Small intestine (tissue), 7 donors: Measurements from ENCODE around the gene MEN1. TPM values are rescaled to one million over a fixed set of nuclear protein-coding genes. Genes with fewer than 3 reads are reported as not detected.
A peak's percentile ranks its signal among the peaks of the same experiment; 100 is the strongest.
"Not testable (repeated sequence)": the region's sequence is repeated elsewhere in the genome, so short reads cannot be mapped to it uniquely, and the experiment has no call there.

Experiments
- DNase-seq, 2 donors: peaks; one replicate each; pipeline versions ENCODE4 v3.0.0 to v3.0.0-alpha.2; 2013
- FAIRE-seq: peaks from 2 replicates; lab custom pipeline; 2012; peaks lifted over from hg19 to GRCh38; lab: Jason Lieb, UNC
- H3K27ac ChIP-seq, 3 donors: one replicate each; pipeline ENCODE4 v1.5.1; 2013; ENCODE audit warnings: low read length in 2 of 3, mild to moderate bottlenecking in 2 of 3, control low read depth in 1 of 3, inconsistent platforms in 1 of 3, low read depth in 1 of 3, moderate library complexity in 1 of 3
- H3K27me3 ChIP-seq, 3 donors: one replicate each; pipeline ENCODE4 v1.6.1; 2013; ENCODE audit warnings: low read length in 3 of 3, inconsistent platforms in 1 of 3; ENCODE audit not compliant: control insufficient read depth in 3 of 3, insufficient read depth in 3 of 3
- H3K36me3 ChIP-seq, 3 donors: one replicate each; pipeline ENCODE4 v1.6.1; 2013; ENCODE audit warnings: low read length in 3 of 3, inconsistent platforms in 1 of 3, low read depth in 1 of 3, mild to moderate bottlenecking in 1 of 3, moderate library complexity in 1 of 3; ENCODE audit not compliant: control insufficient read depth in 3 of 3, insufficient read depth in 2 of 3
- H3K4me1 ChIP-seq, 3 donors: one replicate each; pipeline ENCODE4 v1.6.1; 2013; ENCODE audit warnings: low read length in 2 of 3, inconsistent platforms in 1 of 3, low read depth in 1 of 3, mild to moderate bottlenecking in 1 of 3, moderate library complexity in 1 of 3; ENCODE audit not compliant: control insufficient read depth in 3 of 3, insufficient read depth in 2 of 3
- H3K4me3 ChIP-seq, 3 donors: one replicate each; pipeline ENCODE4 v1.5.1; 2013; ENCODE audit warnings: low read length in 3 of 3, control low read depth in 1 of 3, inconsistent platforms in 1 of 3, low read depth in 1 of 3, mild to moderate bottlenecking in 1 of 3, moderate library complexity in 1 of 3
- H3K9me3 ChIP-seq, 2 donors: one replicate each; pipeline ENCODE4 v1.6.1; 2013; ENCODE audit warnings: low read depth in 1 of 2, low read length in 1 of 2; ENCODE audit not compliant: control insufficient read depth in 2 of 2, insufficient read depth in 1 of 2
- WGBS, 3 donors: extraction: QIAGEN DNeasy Blood & Tissue Kit; methylation state at CpG; one replicate each; pipeline ENCODE4 v1.1.7; 2013; 5-methylcytosine and 5-hydroxymethylcytosine counted together
- polyA plus RNA-seq, 4 donors: library from polyadenylated mRNA; stranded (reverse) in 3 of 4; unstranded in 1 of 4; fragments of 200-250 nt in 3 of 4; fragments of 120-200 nt in 1 of 4; gene quantifications; one replicate each; pipeline versions ENCODE4 v1.2.1 to v1.2.3, GENCODE V29; 2013
- donor health status: healthy with polysubstance abuse.
- donor health status: control.
- donor health status: control.
- donor health status: Bipolar disorder and iron deficiency.
- donor health status: healthy.

Gene MEN1
- polyA plus RNA-seq, 4 donors: 17.6 to 28.3 (median 25.2) TPM

DNA sequence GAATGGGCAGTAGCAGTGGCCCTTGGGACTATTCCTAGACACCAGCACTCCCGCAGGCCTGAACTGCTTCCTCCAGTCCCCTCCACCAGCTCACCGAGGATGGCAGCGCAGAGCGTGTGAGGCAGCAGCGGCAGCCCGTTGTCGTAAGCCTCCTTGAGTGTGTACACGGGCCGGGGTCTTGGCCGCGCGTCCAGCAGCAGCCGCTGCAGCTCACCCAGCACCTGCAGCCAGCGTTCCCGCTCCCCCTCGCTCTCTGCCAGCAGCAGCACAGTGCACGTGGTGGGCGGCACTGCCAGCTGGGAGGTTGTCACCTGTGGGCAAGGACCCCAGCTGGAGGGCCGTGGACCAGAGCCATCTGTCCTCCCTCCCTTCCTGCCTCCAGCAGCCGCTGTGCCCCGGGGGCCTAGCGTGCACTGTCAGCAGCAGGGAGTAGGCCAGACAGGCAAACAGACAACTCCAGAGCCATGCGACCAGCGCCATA, 21.1 kb upstream of the MEN1 start:
- H3K36me3 ChIP-seq: peaks cover 0 to 93% (median 35%) of the 10 kb centered on the region in 3 donors
- no peak for FAIRE-seq
- WGBS, 3 donors: 89 to 94% (median 93%) methylated on average over 22 to 24 of the region's 24 CpGs

DNA sequence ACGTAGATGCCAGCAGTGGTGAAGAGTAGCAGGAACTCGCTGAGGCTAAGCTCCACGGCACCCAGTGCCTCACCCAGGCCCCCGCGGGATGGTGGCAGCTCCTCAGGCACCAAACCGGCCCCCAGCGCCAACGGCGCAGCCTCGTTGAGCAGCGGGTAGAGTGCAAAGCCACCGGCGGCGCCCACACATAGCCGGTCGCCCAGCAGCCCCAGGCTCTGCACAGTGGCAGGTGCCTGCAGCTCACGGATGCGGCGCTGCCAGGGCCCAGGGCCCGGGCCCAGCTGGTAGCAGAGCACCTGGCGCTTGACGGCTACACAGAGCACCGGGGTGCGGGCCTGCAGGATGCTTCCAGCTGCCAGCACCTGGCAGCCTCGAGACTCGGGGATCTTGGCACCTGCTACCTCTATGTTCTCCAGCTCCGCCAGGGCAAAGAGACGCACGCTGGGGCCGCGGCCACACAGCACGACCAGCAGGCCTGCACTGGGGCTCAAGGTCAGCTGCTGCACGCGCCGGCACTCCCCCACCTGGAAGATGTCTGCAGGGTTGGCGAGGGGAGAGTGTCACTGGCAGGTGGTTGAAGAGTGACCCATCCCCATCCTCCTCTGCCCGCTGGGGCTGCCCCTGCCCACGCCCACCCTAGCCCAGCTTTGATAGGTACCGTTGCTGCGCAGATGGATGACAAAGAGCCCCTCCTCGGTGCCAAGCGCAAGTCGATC, 19.3 kb upstream of the MEN1 start:
- Histone ChIP-seq H3K27ac (no peak overlapping the region), H3K27me3 (no peaks in the 10 kb centered on the region), H3K9me3 (no peaks in the 10 kb centered on the region), H3K4me1 (no peaks in the 10 kb centered on the region), H3K4me3 (no peak overlapping the region), H3K36me3 (peaks cover 2 to 90% (median 33%) of the 10 kb centered on the region in 3 donors)
- DNase-seq: no peak
- no peak for FAIRE-seq
- 89 to 91% (median 91%) methylated on average over 36 to 43 of the region's 43 CpGs for WGBS, 3 donors

More for the DNA sequence above, 21.1 kb upstream of the MEN1 start:
- H3K27ac ChIP-seq: no peak overlapping the region
- H3K4me3 ChIP-seq: no peak overlapping the region
- no peaks in the 10 kb centered on the region for H3K9me3 ChIP-seq
- no peaks in the 10 kb centered on the region for H3K4me1 ChIP-seq
- no peak for DNase-seq
- no peaks in the 10 kb centered on the region for H3K27me3 ChIP-seq

DNA sequence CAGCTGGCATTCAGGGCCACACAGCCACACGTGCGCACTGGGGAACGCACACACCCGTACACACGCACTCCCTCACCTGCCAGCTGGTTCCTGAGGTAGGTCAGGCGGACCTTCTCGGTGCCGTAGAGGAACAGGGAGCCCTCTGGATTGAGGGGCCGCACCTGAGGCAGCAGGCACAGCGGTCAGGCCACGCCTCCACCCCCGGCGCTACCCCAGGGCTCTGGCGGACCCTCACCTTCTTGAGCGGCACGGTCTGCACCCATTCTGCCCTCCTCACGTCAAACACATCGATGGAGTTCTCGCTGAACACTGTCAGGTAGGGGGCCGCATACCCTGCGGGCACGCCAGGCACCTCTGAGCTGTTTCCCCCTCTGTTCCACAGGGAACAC, 17.1 kb upstream of the MEN1 start:
- H3K9me3 ChIP-seq: no peaks in the 10 kb centered on the region
- no peaks in the 10 kb centered on the region for H3K27me3 ChIP-seq
- no peaks in the 10 kb centered on the region for H3K4me1 ChIP-seq
- H3K4me3 ChIP-seq: no peak overlapping the region
- DNase-seq (no peak), FAIRE-seq (no peak)
- WGBS, 3 donors: 93 to 97% (median 95%) methylated on average over 19 to 22 of the region's 22 CpGs
- peaks cover 2 to 78% (median 18%) of the 10 kb centered on the region in 3 donors for H3K36me3 ChIP-seq
- H3K27ac ChIP-seq: no peak overlapping the region

DNA sequence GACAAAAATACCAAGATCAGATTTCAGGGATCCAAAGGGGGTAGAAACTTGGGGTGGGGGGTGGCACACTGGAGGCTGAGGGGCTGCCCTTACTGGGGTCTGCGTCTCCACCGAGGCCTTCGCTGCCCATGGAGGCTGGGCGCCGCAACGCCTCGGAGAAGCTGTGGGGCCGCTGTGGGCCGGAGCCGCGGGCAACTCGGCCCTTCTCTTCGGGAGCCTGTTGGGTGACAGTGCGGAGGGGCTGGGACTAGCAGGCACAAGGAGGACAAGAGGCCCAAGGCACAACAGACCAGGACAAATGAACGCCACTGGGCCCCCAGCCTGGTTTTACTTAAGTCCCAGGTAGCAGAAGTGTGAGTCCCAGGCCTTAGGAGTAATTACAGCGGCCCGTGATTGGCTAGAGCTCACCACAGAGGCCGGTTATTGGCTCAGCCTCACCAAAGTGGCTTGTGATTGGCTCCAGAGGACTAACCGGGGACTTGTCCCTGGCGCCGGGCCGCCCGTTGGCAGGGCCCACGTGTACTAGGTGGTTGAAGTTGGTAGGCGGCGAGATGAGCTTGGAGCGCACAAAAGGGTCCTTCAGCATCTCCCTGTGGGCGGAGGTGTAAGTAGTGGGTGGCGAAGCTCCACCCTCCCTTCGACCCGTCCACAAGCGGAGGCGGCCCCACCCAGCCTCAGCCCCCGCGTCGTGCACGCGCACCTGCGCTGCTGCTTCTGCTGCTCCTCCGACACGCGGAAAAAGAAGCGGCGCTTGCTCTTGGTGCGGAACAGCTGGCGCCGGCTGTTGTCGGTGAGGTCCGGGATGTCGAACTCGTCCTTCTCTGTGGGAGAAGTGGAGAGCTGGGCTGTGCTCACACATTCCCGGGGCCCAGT, 16.5 kb upstream of the MEN1 start:
- no peak for DNase-seq
- WGBS, 3 donors: 91 to 96% (median 94%) methylated on average over 51 to 52 of the region's 52 CpGs
- Histone ChIP-seq H3K36me3 (peaks cover 2 to 71% (median 15%) of the 10 kb centered on the region in 3 donors), H3K27ac (no peak overlapping the region), H3K27me3 (no peaks in the 10 kb centered on the region), H3K4me1 (no peaks in the 10 kb centered on the region), H3K9me3 (no peaks in the 10 kb centered on the region), H3K4me3 (no peak overlapping the region)
- no peak for FAIRE-seq

DNA sequence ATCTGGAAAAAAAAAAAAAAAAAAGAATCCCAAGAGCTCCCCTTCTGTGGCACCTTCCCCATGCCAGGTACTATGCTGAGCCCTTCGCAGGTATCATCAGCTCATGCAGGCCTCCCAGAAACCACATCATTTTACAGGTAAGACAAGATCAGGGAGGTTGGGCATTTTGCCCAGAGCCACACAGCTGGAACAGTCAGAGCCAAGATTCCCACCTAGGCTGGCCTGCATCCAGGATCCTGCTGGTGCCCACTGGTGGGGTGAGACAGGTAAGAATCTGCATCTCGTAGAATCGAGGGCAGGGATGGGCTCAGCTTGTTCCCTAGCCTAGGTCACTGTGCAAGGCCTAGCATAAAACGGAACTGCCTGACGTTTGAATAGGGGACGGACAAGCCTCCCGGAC, 15.7 kb upstream of the MEN1 start:
- Histone ChIP-seq H3K27me3 (no peaks in the 10 kb centered on the region), H3K4me1 (no peaks in the 10 kb centered on the region), H3K4me3 (no peak overlapping the region), H3K36me3 (peaks cover 2 to 64% (median 13%) of the 10 kb centered on the region in 3 donors), H3K27ac (no peak overlapping the region), H3K9me3 (no peaks in the 10 kb centered on the region)
- WGBS, 3 donors: 84 to 96% (median 91%) methylated on average over 7 of the region's 7 CpGs
- FAIRE-seq (no peak), DNase-seq (no peak)

DNA sequence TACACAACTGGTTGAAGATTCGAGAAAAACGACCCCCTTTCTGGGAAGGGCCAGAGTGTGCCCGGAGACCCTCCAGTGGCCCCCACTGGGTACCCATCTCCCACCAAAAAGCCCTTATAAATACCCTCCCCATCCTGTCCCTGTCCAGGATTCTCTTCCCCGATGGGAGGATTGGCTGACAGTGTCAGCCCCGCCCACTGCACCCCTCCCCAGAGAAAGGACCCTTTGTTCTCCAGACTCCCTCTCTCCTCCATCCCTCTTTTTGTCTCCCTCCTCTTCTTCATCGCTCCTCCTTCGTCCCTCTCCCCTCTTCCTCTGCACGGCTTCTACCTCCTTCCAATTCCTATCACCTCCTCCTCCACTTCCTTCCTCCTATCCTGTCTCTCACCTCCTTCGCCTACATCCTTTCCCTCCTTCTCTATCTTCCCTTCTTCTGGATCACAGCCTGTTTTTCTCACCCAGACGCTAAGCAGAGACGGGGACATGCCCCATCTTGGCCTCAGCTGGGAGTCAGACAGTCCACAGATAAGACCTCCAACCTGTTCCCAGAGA, 13.3 kb upstream of the MEN1 start:
- H3K27ac ChIP-seq: no peak overlapping the region
- no peaks in the 10 kb centered on the region for H3K9me3 ChIP-seq
- no peaks in the 10 kb centered on the region for H3K4me1 ChIP-seq
- no peak overlapping the region for H3K4me3 ChIP-seq
- H3K27me3 ChIP-seq: no peaks in the 10 kb centered on the region
- FAIRE-seq: no peak
- no peak for DNase-seq
- 77 to 81% (median 80%) methylated on average over 11 of the region's 11 CpGs for WGBS, 3 donors
- peaks cover 2 to 43% (median 13%) of the 10 kb centered on the region in 3 donors for H3K36me3 ChIP-seq

DNA sequence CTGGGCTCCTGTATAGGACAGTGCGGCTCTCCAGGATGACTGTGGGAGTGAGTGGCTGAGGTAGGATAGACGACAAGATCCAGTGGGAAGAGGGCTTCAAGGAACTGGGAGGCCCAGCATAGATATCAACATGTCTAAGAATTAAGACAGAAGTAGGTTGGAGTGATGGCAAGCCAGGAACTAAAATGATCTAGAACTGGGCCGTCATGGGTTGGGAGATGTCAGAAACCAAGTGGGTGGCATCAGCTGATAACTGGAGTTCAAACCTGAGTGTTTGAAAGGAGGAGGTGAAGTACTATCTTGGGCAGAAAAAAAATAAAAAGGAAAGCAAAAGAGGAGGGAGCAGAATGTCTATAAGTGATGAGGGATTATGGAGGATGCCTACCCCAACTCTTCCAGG, 7.1 kb upstream of the MEN1 start:
- DNase-seq: no peak
- Histone ChIP-seq H3K36me3 (no peaks in the 10 kb centered on the region), H3K27ac (no peak overlapping the region), H3K27me3 (no peaks in the 10 kb centered on the region), H3K9me3 (no peaks in the 10 kb centered on the region), H3K4me1 (no peaks in the 10 kb centered on the region), H3K4me3 (no peak overlapping the region)
- 82 to 85% (median 83%) methylated on average over 3 of the region's 3 CpGs for WGBS, 3 donors
- FAIRE-seq: no peak

DNA sequence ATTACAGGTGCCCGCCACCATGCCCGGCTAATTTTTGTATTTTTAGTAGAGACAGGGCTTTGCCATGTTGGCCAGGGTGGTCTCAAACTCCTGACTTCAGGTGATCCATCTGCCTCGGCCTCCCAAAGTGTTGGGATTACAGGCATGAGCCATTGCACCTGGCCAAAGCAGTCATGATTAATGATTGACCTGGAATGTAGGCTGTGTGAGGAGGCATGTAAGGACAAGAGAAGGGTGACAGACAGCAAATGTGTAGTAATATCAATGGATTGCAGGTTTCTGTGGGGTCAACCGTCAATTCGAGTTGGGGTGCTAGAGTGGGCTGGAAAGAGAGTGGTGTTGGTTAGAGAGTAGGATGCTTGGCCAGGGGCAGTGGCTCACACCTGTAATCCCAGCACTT, 5.1 kb upstream of the MEN1 start:
- not testable (repeated sequence) for H3K36me3 ChIP-seq, H3K4me3 ChIP-seq, H3K9me3 ChIP-seq, FAIRE-seq, H3K4me1 ChIP-seq, H3K27ac ChIP-seq, H3K27me3 ChIP-seq
- WGBS, 3 donors: 41 to 64% (median 44%) methylated on average over 5 of the region's 5 CpGs
- DNase-seq: peak; percentile 35 to 52
